ENCODE data around the gene PCDHB12. TPM values are rescaled to one million over a fixed set of nuclear protein-coding genes. Genes with fewer than 3 reads are reported as not detected.

The PCDHB12 gene
- 0.01 to 0.02 TPM in 2 of 5 replicates, not detected in the others for total RNA-seq (2022; extraction: Qiagen RNA extraction)

DNA sequence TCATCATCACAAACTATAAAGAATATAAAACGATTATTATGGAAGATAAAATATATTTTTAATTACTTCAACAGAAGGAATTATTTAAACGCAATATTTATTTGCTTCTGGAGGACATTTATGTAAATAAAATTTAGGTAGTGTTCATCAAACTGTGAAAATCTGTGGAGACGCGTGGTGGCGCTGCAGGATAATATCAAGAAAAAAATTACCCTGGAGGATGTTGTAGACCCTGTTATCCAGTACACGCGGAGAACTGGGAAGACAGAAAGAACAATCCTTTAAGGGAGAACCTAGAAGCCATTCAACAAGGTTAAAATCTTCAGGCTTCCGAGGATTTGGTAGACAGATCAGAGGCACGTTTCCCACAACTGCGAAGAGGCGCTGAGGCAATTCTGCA, at the start of gene PCDHB12:
PCDHB12 (plus strand) TSS at position 242 of the 400 bp plus-strand sequence. CDS start 189 bp downstream, outside the sequence.

DNA sequence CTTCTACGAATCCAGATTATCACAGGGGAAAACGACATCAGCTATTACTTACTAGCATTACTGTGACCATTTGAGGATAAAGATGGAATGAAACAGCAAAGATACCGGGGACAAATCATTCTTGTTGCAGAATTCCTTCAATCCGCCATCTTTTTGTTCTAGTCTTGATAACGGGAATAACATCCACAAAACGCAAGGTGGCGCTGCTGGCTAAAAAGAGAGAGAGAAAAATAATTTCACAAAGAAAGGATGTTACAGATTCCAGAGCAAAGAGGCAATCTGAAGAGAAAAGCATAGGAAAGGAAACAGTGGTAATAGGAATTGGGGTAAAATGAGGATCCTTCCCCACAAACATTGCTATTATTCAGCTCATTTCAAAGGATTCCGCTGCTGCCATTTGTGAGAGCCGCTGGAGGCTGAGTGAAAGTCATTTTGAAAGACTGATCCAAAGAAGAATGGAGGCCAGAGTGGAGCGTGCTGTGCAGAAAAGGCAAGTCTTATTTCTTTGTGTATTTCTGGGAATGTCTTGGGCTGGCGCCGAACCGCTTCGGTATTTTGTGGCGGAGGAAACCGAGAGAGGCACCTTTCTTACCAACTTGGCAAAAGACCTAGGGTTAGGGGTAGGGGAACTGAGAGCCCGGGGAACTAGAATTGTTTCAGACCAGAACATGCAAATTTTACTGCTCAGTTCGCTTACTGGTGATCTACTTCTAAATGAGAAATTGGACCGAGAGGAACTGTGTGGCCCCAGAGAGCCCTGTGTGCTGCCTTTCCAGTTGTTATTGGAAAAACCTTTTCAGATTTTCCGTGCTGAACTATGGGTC, 35.9 kb upstream of the PCDHB12 start, which contains the start of gene PCDHB7:
PCDHB7 (plus strand) TSS at position 264 of the 824 bp plus-strand sequence; CDS start at position 456, 192 bp downstream.

DNA sequence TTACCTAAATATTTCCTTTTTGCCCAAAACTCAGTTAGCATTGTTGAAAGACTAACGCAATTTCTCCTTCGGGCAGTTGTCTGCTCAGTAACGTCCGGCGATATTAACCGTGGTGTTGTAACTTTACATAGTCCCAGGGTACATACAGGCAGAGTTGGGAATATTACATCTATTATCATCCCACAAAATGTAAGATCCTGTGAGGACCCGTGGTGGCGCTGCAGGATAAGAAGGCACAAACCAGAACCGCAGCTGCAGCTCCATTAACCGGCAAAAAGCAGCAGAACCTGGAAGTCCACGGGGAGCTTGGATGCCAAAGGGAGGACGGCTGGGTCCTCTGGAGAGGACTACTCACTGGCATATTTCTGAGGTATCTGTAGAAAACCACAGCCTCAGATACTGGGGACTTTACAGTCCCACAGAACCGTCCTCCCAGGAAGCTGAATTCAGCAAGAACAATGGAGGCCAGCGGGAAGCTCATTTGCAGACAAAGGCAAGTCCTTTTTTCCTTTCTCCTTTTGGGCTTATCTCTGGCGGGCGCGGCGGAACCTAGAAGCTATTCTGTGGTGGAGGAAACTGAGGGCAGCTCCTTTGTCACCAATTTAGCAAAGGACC, 30.8 kb upstream of the PCDHB12 start, which contains the start of gene PCDHB8:
PCDHB8 (plus strand) TSS at position 214 of the 615 bp plus-strand sequence; CDS start at position 459, 245 bp downstream.

DNA sequence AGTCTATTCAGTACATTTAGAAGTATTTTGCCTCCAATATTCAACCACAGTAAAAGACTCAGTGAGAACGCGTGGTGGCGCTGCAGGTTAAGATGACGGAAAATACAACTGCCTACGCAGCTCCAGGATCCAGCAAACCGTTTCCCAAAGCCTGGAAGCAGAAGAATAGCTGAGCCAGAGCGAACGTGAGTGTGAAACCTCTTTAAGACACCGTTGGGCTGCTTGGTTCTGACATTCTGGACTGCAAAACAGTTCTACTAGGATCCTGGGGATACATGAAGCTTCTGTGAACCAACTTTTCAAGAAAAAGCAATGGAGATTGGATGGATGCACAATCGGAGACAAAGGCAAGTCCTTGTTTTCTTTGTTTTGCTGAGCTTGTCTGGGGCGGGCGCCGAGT, 26.3 kb upstream of the PCDHB12 start, which contains the start of gene PCDHB16:
PCDHB16 (plus strand) TSS at position 140 of the 400 bp plus-strand sequence; CDS start at position 313, 173 bp downstream.

GRCh38 chr5:141186897-141187512, 21.5 kb upstream of the PCDHB12 start, which contains the start of gene PCDHB9:
PCDHB9 (plus strand) TSS chr5:141187161; CDS start chr5:141187319, 158 bp downstream.

GRCh38 chr5:141192110-141192725, 16.3 kb upstream of the PCDHB12 start, which contains the start of gene PCDHB10:
PCDHB10 (plus strand) TSS chr5:141192353; CDS start chr5:141192553, 200 bp downstream.

GRCh38 chr5:141199359-141200235, 8.9 kb upstream of the PCDHB12 start, which contains the start of gene PCDHB11:
PCDHB11 (plus strand) TSS chr5:141199627; CDS start chr5:141199775, 148 bp downstream.

DNA sequence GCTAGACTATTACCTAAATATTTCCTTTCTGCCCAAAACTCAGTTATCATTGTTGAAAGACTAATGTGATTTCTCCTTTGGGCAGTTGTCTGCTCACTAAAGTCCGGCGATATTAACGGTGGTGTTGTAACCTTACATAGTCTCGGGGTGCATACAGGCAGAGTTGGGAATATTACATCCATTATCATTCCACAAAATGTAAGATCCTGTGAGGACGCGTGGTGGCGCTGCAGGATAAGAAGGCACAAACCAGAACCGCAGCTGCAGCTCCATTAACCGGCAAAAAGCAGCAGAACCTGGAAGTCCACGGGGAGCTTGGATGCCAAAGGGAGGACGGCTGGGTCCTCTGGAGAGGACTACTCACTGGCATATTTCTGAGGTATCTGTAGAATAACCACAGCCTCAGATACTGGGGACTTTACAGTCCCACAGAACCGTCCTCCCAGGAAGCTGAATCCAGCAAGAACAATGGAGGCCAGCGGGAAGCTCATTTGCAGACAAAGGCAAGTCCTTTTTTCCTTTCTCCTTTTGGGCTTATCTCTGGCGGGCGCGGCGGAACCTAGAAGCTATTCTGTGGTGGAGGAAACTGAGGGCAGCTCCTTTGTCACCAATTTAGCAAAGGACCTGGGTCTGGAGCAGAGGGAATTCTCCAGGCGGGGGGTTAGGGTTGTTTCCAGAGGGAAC, 5.3 kb downstream of the PCDHB12 start, which contains the start of gene PCDHB13:
PCDHB13 (plus strand) TSS at position 264 of the 684 bp plus-strand sequence; CDS start at position 469, 205 bp downstream.

DNA sequence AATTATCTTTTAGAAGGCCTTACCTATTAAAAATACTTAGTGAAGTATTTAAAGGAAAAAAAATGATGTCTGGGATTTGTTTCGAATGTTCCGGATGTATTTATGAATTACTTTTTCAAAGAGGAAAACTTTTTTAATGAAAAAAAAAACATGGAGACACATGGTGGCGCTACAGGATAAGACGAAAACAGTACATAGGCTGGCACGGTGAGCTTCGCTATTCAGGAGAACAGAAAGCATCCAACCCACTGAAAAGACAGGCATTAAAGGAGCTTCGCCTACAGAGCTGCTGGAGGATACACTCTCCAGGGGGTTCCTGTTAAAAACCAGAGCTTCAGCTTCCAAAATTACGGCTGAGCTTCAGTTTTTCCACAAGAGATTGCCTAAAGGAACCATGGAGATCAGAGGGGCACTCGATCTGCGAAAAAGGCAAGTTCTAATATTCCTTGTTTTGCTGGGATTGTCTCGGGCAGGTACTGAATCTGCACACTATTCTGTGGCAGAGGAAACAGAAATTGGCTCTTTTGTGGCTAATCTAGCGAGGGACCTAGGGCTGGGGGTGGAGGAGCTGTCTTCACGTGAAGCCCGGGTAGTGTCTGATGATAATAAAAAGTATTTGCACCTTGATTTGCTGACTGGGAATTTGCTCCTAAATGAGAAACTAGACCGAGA, 14.7 kb downstream of the PCDHB12 start, which contains the start of gene PCDHB14:
PCDHB14 (plus strand) TSS at position 232 of the 672 bp plus-strand sequence; CDS start at position 395, 163 bp downstream.

DNA sequence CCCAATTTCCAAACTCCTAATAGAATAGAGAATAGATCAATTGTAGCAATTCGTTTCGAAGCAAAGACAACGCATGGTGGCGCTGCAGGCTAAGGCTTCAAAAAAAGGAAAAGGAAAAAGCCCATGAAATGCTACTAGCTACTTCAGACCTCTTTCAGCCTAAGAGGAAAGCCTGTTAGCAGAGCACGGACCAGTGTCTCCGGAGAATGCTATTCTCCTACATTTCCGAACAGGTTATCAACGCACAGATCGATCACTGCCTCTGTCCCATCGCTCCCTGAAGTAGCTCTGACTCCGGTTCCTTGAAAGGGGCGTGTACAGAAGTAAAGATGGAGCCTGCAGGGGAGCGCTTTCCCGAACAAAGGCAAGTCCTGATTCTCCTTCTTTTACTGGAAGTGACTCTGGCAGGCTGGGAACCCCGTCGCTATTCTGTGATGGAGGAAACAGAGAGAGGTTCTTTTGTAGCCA, 36.8 kb downstream of the PCDHB12 start, which contains the start of gene PCDHB15:
PCDHB15 (plus strand) TSS at position 146 of the 468 bp plus-strand sequence; CDS start at position 330, 184 bp downstream.

Other genes with a start within 250 kb of the PCDHB12 start
- gene PCDHAC2, start 242.2 kb upstream of the PCDHB12 start, total RNA-seq (2022; extraction: Qiagen RNA extraction), result 3.2 to 5.7 TPM (median 3.6 TPM) in 5 replicates
- gene PCDHB1, start 157.3 kb upstream of the PCDHB12 start, total RNA-seq (2022; extraction: Qiagen RNA extraction), result not detected in 5 replicates
- 2.6 to 5.2 TPM (median 3.4 TPM) in 5 replicates for gene PCDHB2, start 114.1 kb upstream of the PCDHB12 start, total RNA-seq (2022; extraction: Qiagen RNA extraction)
- 0.02 to 0.03 TPM (median 0.02 TPM) in 3 of 5 replicates, not detected in the others for gene PCDHB3, start 108.2 kb upstream of the PCDHB12 start, total RNA-seq (2022; extraction: Qiagen RNA extraction)
- 0.03 to 0.12 TPM (median 0.06 TPM) in 5 replicates for gene PCDHB4, start 86.9 kb upstream of the PCDHB12 start, total RNA-seq (2022; extraction: Qiagen RNA extraction)
- gene PCDHB5, start 73.5 kb upstream of the PCDHB12 start, total RNA-seq (2022; extraction: Qiagen RNA extraction), result 1.3 to 1.7 TPM (median 1.4 TPM) in 5 replicates
- 0.84 to 1.1 TPM (median 0.90 TPM) in 5 replicates for gene PCDHB6, start 58.7 kb upstream of the PCDHB12 start, total RNA-seq (2022; extraction: Qiagen RNA extraction)
- 0.01 to 0.03 TPM (median 0.02 TPM) in 3 of 5 replicates, not detected in the others for gene PCDHB7, start 36.1 kb upstream of the PCDHB12 start, total RNA-seq (2022; extraction: Qiagen RNA extraction)
- gene PCDHB8, start 30.9 kb upstream of the PCDHB12 start, total RNA-seq (2022; extraction: Qiagen RNA extraction), result 0.24 to 0.28 TPM (median 0.26 TPM) in 5 replicates
- gene PCDHB16, start 26.3 kb upstream of the PCDHB12 start, total RNA-seq (2022; extraction: Qiagen RNA extraction), result 0.02 to 0.13 TPM (median 0.06 TPM) in 5 replicates
- 0.01 to 0.09 TPM (median 0.02 TPM) in 4 of 5 replicates, not detected in the other for gene PCDHB9, start 21.6 kb upstream of the PCDHB12 start, total RNA-seq (2022; extraction: Qiagen RNA extraction)
- 0.02 to 0.06 TPM (median 0.03 TPM) in 3 of 5 replicates, not detected in the others for gene PCDHB10, start 16.4 kb upstream of the PCDHB12 start, total RNA-seq (2022; extraction: Qiagen RNA extraction)
- 0.05 to 0.08 TPM (median 0.07 TPM) in 5 replicates for gene PCDHB11, start 9.1 kb upstream of the PCDHB12 start, total RNA-seq (2022; extraction: Qiagen RNA extraction)
- 0.03 to 0.08 TPM (median 0.06 TPM) in 5 replicates for gene PCDHB13, start 5.2 kb downstream of the PCDHB12 start, total RNA-seq (2022; extraction: Qiagen RNA extraction)
- gene PCDHB14, start 14.6 kb downstream of the PCDHB12 start, total RNA-seq (2022; extraction: Qiagen RNA extraction), result 0.03 to 0.09 TPM (median 0.06 TPM) in 5 replicates
- 0.03 to 0.13 TPM (median 0.07 TPM) in 5 replicates for gene PCDHB15, start 36.7 kb downstream of the PCDHB12 start, total RNA-seq (2022; extraction: Qiagen RNA extraction)
- gene SLC25A2, start 95.3 kb downstream of the PCDHB12 start, total RNA-seq (2022; extraction: Qiagen RNA extraction), result not detected in 5 replicates
- gene TAF7, start 112.1 kb downstream of the PCDHB12 start, total RNA-seq (2022; extraction: Qiagen RNA extraction), result 59.3 to 79.3 TPM (median 67.9 TPM) in 5 replicates
- gene PCDHGA1, start 121.8 kb downstream of the PCDHB12 start, total RNA-seq (2022; extraction: Qiagen RNA extraction), result 0.23 to 0.32 TPM (median 0.27 TPM) in 5 replicates
- gene PCDHGA2, start 130.0 kb downstream of the PCDHB12 start, total RNA-seq (2022; extraction: Qiagen RNA extraction), result 0.40 to 0.74 TPM (median 0.53 TPM) in 5 replicates
- gene PCDHGA3, start 135.1 kb downstream of the PCDHB12 start, total RNA-seq (2022; extraction: Qiagen RNA extraction), result 0.02 to 0.03 TPM in 2 of 5 replicates, not detected in the others
- 1.4 to 1.9 TPM (median 1.7 TPM) in 5 replicates for gene PCDHGB1, start 141.4 kb downstream of the PCDHB12 start, total RNA-seq (2022; extraction: Qiagen RNA extraction)
- gene PCDHGA4, start 146.3 kb downstream of the PCDHB12 start, total RNA-seq (2022; extraction: Qiagen RNA extraction), result 0.06 to 0.13 TPM (median 0.11 TPM) in 5 replicates
- 0.05 to 0.08 TPM (median 0.07 TPM) in 5 replicates for gene PCDHGB2, start 151.3 kb downstream of the PCDHB12 start, total RNA-seq (2022; extraction: Qiagen RNA extraction)
- 0.13 to 0.17 TPM (median 0.16 TPM) in 5 replicates for gene PCDHGA5, start 155.4 kb downstream of the PCDHB12 start, total RNA-seq (2022; extraction: Qiagen RNA extraction)
- 0.11 to 0.23 TPM (median 0.14 TPM) in 5 replicates for gene PCDHGB3, start 161.5 kb downstream of the PCDHB12 start, total RNA-seq (2022; extraction: Qiagen RNA extraction)
- 0.11 to 0.28 TPM (median 0.24 TPM) in 5 replicates for gene PCDHGA6, start 165.2 kb downstream of the PCDHB12 start, total RNA-seq (2022; extraction: Qiagen RNA extraction)
- gene PCDHGA7, start 174.0 kb downstream of the PCDHB12 start, total RNA-seq (2022; extraction: Qiagen RNA extraction), result 0.71 to 1.2 TPM (median 0.76 TPM) in 5 replicates
- 0.81 to 1.0 TPM (median 0.92 TPM) in 5 replicates for gene PCDHGB4, start 179.0 kb downstream of the PCDHB12 start, total RNA-seq (2022; extraction: Qiagen RNA extraction)
- gene PCDHGA8, start 183.9 kb downstream of the PCDHB12 start, total RNA-seq (2022; extraction: Qiagen RNA extraction), result 0.02 to 0.03 TPM (median 0.02 TPM) in 4 of 5 replicates, not detected in the other
- gene PCDHGB5, start 189.2 kb downstream of the PCDHB12 start, total RNA-seq (2022; extraction: Qiagen RNA extraction), result 1.9 to 2.5 TPM (median 2.2 TPM) in 5 replicates
- gene PCDHGA9, start 194.1 kb downstream of the PCDHB12 start, total RNA-seq (2022; extraction: Qiagen RNA extraction), result 0.03 to 0.05 TPM (median 0.05 TPM) in 5 replicates
- gene PCDHGB6, start 199.3 kb downstream of the PCDHB12 start, total RNA-seq (2022; extraction: Qiagen RNA extraction), result 0.09 to 0.13 TPM (median 0.10 TPM) in 5 replicates
- gene PCDHGA10, start 204.3 kb downstream of the PCDHB12 start, total RNA-seq (2022; extraction: Qiagen RNA extraction), result 0.02 to 0.03 TPM in 2 of 5 replicates, not detected in the others
- 0.03 to 0.13 TPM (median 0.07 TPM) in 3 of 5 replicates, not detected in the others for gene PCDHGB7, start 209.0 kb downstream of the PCDHB12 start, total RNA-seq (2022; extraction: Qiagen RNA extraction)
- not detected in 5 replicates for gene PCDHGA11, start 212.3 kb downstream of the PCDHB12 start, total RNA-seq (2022; extraction: Qiagen RNA extraction)
- 0.01 TPM in 1 of 5 replicates, not detected in the others for gene PCDHGA12, start 221.8 kb downstream of the PCDHB12 start, total RNA-seq (2022; extraction: Qiagen RNA extraction)